GM11168 (cell line): Measurements from ENCODE around the gene CTNNA2.

Source experiments
- in situ Hi-C: fragments of 300-500 bp; cut with MboI; formaldehyde crosslinking; loops from one replicate; pipeline ENCODE4 v1.12.0; 2022; ENCODE audit warnings: low sequenced_read_pairs; ENCODE audit not compliant: unreplicated experiment

CTNNA2 gene

GRCh38 chr2:80233333-80233732 is 720.5 kb downstream of the CTNNA2 start:
- in situ Hi-C loops = no loop called here

- in situ Hi-C loops = no loop called here
These were observed 726.0 kb downstream of the CTNNA2 start for GRCh38 chr2:80238692-80239469.

- in situ Hi-C loops = no loop called here
These were observed 729.6 kb downstream of the CTNNA2 start for GRCh38 chr2:80242355-80242910.

- in situ Hi-C loops = no loop called here
These were observed 732.2 kb downstream of the CTNNA2 start for GRCh38 chr2:80244905-80245584.

- in situ Hi-C loops = no loop called here
These were observed 733.7 kb downstream of the CTNNA2 start for GRCh38 chr2:80246534-80246933.

- in situ Hi-C loops = no loop called here
These were observed 734.5 kb downstream of the CTNNA2 start for GRCh38 chr2:80247339-80247738.

GRCh38 chr2:80248146-80248545 is 735.3 kb downstream of the CTNNA2 start:
- in situ Hi-C loops = no loop called here

GRCh38 chr2:80252294-80252986 is 739.6 kb downstream of the CTNNA2 start:
- in situ Hi-C loops = no loop called here

GRCh38 chr2:80255918-80256781 is 743.3 kb downstream of the CTNNA2 start:
- in situ Hi-C loops = no loop called here

- in situ Hi-C loops = no loop called here
These were observed 743.9 kb downstream of the CTNNA2 start for GRCh38 chr2:80256782-80257167.

GRCh38 chr2:80257450-80257849 is 744.6 kb downstream of the CTNNA2 start:
- in situ Hi-C loops = no loop called here

GRCh38 chr2:80258341-80258740 is 745.5 kb downstream of the CTNNA2 start:
- in situ Hi-C loops = no loop called here

GRCh38 chr2:80258793-80259192 is 745.9 kb downstream of the CTNNA2 start:
- in situ Hi-C loops = no loop called here

GRCh38 chr2:80259292-80259691 is 746.4 kb downstream of the CTNNA2 start:
- in situ Hi-C loops = no loop called here

GRCh38 chr2:80266231-80266630 is 753.4 kb downstream of the CTNNA2 start:
- in situ Hi-C loops = no loop called here

GRCh38 chr2:80269806-80270205 is 757.0 kb downstream of the CTNNA2 start:
- in situ Hi-C loops = no loop called here

GRCh38 chr2:80280598-80280997 is 767.7 kb downstream of the CTNNA2 start:
- in situ Hi-C loops = no loop called here

- in situ Hi-C loops = no loop called here
These were observed 768.2 kb downstream of the CTNNA2 start for GRCh38 chr2:80281049-80281448.

- in situ Hi-C loops = no loop called here
These were observed 775.7 kb downstream of the CTNNA2 start for GRCh38 chr2:80288576-80288975.

GRCh38 chr2:80291656-80292055 is 778.8 kb downstream of the CTNNA2 start:
- in situ Hi-C loops = no loop called here
